ENCODE results near the gene CPAMD8. TPM values are rescaled to one million over a fixed set of nuclear protein-coding genes. Genes with fewer than 3 reads are reported as not detected.

The CPAMD8 gene
- total RNA-seq, 1 donor from 2014 or later: 4.9 TPM

DNA sequence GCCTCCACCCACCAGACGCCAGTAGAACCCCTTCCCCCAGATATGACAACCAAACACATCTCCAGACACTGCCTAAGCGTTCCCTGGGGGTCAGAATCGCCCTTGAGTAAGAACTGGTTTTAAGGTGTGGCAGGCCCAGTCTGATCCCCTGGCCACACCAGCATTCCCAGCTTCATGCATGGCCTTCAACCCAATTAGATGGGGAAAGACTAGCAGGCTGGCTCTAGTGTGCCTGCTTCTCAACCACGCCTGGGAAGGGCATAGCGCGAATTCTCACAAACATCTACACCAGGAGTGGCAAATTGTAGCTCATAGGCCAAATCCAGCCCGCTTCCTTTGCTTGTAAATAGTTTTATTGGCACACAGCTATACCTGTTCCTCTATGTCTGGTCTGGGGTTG, 35.1 kb upstream of the CPAMD8 start:
- TF ChIP-seq, protein P1, sequence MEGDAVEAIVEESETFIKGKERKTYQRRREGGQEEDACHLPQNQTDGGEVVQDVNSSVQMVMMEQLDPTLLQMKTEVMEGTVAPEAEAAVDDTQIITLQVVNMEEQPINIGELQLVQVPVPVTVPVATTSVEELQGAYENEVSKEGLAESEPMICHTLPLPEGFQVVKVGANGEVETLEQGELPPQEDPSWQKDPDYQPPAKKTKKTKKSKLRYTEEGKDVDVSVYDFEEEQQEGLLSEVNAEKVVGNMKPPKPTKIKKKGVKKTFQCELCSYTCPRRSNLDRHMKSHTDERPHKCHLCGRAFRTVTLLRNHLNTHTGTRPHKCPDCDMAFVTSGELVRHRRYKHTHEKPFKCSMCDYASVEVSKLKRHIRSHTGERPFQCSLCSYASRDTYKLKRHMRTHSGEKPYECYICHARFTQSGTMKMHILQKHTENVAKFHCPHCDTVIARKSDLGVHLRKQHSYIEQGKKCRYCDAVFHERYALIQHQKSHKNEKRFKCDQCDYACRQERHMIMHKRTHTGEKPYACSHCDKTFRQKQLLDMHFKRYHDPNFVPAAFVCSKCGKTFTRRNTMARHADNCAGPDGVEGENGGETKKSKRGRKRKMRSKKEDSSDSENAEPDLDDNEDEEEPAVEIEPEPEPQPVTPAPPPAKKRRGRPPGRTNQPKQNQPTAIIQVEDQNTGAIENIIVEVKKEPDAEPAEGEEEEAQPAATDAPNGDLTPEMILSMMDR (IDR thresholded peaks at IDR 0.05): no peak
- no peak for DNase-seq (ENCODE audit: low spot score)
- Mint-ChIP-seq H3K4me1 (ENCODE audit: low read depth) (no peaks in the 10 kb centered on the region), H3K27ac (ENCODE audit: unreplicated experiment) (no peak overlapping the region), H3K36me3 (ENCODE audit: low read depth) (peaks cover 11% of the 10 kb centered on the region), H3K27me3 (ENCODE audit: low read depth) (no peaks in the 10 kb centered on the region), H3K4me3 (ENCODE audit: unreplicated experiment) (no peak overlapping the region), H3K9me3 (ENCODE audit: low read depth) (no peaks in the 10 kb centered on the region)

DNA sequence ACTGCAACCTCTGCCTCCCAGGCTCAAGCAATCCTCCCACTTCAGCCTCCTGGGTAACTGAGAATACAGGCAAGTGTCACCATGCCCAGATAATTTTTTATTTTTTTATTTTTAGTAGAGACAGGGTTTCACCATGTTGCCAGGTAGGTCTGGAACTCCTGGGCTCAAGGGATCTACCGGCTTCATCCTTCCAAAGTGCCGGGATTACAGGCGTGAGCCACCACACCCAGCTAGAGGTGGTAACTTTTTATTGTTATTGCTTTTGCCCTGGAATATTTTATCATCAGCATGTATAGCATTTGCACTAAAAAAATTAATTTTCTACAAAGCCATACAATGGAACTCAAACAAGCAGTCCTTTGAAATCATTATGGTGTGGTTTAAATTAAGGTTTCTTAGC, 34.6 kb upstream of the CPAMD8 start:
- H3K9me3 Mint-ChIP-seq (ENCODE audit: low read depth): no peaks in the 10 kb centered on the region
- TF ChIP-seq, protein P1 (IDR thresholded peaks at IDR 0.05): no peak
- H3K27me3 Mint-ChIP-seq (ENCODE audit: low read depth): no peaks in the 10 kb centered on the region
- DNase-seq (ENCODE audit: low spot score): no peak
- peaks cover 12% of the 10 kb centered on the region for H3K36me3 Mint-ChIP-seq (ENCODE audit: low read depth)
- no peaks in the 10 kb centered on the region for H3K4me1 Mint-ChIP-seq (ENCODE audit: low read depth)
- no peak overlapping the region for H3K27ac Mint-ChIP-seq (ENCODE audit: unreplicated experiment)
- no peak overlapping the region for H3K4me3 Mint-ChIP-seq (ENCODE audit: unreplicated experiment)

DNA sequence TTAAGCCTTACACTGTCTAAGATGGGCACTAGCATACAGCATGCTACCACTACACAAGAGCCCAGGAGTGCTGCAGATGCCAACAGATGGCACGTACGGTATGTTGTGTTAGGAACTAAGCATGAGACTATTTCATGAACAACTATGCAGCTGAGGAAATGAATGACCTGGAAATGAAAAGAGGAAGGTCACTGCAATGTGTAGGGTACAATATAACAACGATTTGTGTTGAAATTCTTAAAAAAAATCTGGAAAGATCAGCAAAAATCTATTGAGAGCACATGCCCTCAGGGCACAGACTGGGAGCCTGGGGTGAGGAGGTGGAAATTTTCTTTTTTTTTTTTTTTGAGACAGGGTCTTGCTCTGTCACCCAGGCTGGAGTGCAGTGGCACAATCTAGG, 34.2 kb upstream of the CPAMD8 start:
- no peak for DNase-seq (ENCODE audit: low spot score)
- H3K36me3 Mint-ChIP-seq (ENCODE audit: low read depth): peaks cover 12% of the 10 kb centered on the region
- H3K27ac Mint-ChIP-seq (ENCODE audit: unreplicated experiment): no peak overlapping the region

DNA sequence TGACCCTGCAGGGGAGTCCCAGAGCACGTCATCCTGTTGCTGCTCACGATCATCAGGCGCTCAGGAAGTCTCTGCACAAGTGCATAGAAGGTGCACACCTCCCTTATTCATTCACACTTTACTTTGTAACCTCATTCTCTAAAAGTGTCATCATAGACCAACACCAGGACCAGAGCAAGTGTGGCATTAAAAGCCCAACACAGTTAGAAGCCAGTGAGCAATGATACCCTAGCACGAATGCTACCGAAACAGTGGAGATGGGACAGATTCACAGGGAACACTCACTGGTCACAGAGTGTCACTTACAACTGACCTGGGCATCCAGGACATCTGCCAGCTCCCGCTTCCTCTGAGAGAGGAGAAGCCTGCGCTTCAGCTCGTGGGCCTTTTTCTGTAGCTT, 31.6 kb upstream of the CPAMD8 start:
- TF ChIP-seq, protein P1 (IDR thresholded peaks at IDR 0.05): no peak
- H3K4me1 Mint-ChIP-seq (ENCODE audit: low read depth): no peaks in the 10 kb centered on the region
- no peaks in the 10 kb centered on the region for H3K9me3 Mint-ChIP-seq (ENCODE audit: low read depth)
- DNase-seq (ENCODE audit: low spot score): no peak
- no peak overlapping the region for H3K27ac Mint-ChIP-seq (ENCODE audit: unreplicated experiment)
- no peaks in the 10 kb centered on the region for H3K27me3 Mint-ChIP-seq (ENCODE audit: low read depth)
- H3K4me3 Mint-ChIP-seq (ENCODE audit: unreplicated experiment): no peak overlapping the region
- H3K36me3 Mint-ChIP-seq (ENCODE audit: low read depth): peaks cover 10% of the 10 kb centered on the region

More for the DNA sequence above, 34.2 kb upstream of the CPAMD8 start:
- no peaks in the 10 kb centered on the region for H3K27me3 Mint-ChIP-seq (ENCODE audit: low read depth)
- H3K9me3 Mint-ChIP-seq (ENCODE audit: low read depth): no peaks in the 10 kb centered on the region
- TF ChIP-seq, protein P1 (IDR thresholded peaks at IDR 0.05): no peak
- H3K4me1 Mint-ChIP-seq (ENCODE audit: low read depth): no peaks in the 10 kb centered on the region
- no peak overlapping the region for H3K4me3 Mint-ChIP-seq (ENCODE audit: unreplicated experiment)

DNA sequence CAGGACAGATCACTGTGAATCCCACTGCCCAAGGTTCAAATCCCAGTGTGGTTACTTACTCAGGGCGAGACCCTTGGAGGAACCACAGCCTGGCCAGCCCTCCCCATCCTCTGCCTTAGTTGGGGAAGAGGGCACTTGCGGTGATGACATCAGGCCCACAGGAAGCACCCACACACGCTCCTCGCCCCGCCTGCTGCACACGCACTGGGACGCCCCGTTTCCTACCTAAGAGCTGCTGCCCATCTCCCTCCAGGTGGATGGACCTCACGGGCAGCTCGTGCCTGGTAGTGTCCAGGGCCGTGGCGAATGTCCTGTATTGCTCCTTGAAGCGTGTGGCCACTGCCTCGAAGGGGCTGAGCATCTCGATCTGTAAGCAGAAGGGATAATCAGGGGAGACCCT, 29.0 kb upstream of the CPAMD8 start:
- H3K4me3 Mint-ChIP-seq (ENCODE audit: unreplicated experiment): no peak overlapping the region
- H3K27me3 Mint-ChIP-seq (ENCODE audit: low read depth): no peaks in the 10 kb centered on the region
- no peak for DNase-seq (ENCODE audit: low spot score)
- peaks cover 3% of the 10 kb centered on the region for H3K4me1 Mint-ChIP-seq (ENCODE audit: low read depth)
- TF ChIP-seq, protein P1 (IDR thresholded peaks at IDR 0.05): no peak
- H3K9me3 Mint-ChIP-seq (ENCODE audit: low read depth): no peaks in the 10 kb centered on the region
- H3K27ac Mint-ChIP-seq (ENCODE audit: unreplicated experiment): no peak overlapping the region
- peaks cover 14% of the 10 kb centered on the region for H3K36me3 Mint-ChIP-seq (ENCODE audit: low read depth)

Data from chondrocyte (in vitro differentiated cells).